ENCODE results near the gene COL24A1. TPM values are rescaled to one million over a fixed set of nuclear protein-coding genes. Genes with fewer than 3 reads are reported as not detected.

Gene COL24A1
- total and polyA plus RNA-seq, 2 of the 13 experiments (the other 11 are each of a cell fraction or from before 2014, with no cell fraction given), result 0.04 to 0.13 TPM

- H3K4me3 ChIP-seq (replicated peaks in 1 of 3; ENCODE audit: insufficient read depth in 1 of 3, low read depth in 2 of 3, low read length in 3 of 3), result no peak overlapping the region
- intact Hi-C loops (cut with micrococcal nuclease; ENCODE audit: unreplicated experiment) (no loop called here), in situ Hi-C loops (cut with HindIII; ENCODE audit: extremely low pct_ligation_motif_present, low pct_unique_long_range_greater_than_20kb) (no loop called here)
- H3K79me2 ChIP-seq (ENCODE audit: insufficient read depth, low read length), result no peaks in the 10 kb centered on the region
- ATAC-seq (no peak), FAIRE-seq (no peak), DNase-seq (ENCODE audit: low spot score) (no peak)
- H2AFZ ChIP-seq (ENCODE audit: low read length), result no peak overlapping the region
- H3K4me1 ChIP-seq (ENCODE audit: insufficient read depth, low read length), result no peaks in the 10 kb centered on the region
- H3K9ac ChIP-seq (ENCODE audit: insufficient read depth, low read depth, low read length), result no peak overlapping the region
- TF ChIP-seq SKIL (CRISPR knock-in tag; IDR thresholded peaks at IDR 0.05; ENCODE audit: borderline replicate concordance), result no peak
- peak; percentile 66 to 79; a peak in 3 of 4 replicates for TF ChIP-seq MAFK (conservative IDR thresholded peaks at IDR 0.05 in 1 of 2, IDR thresholded peaks at IDR 0.05 in 1 of 2; ENCODE audit: low read length in 2 of 2)
- no peak for TF ChIP-seq NFE2 (CRISPR knock-in tag; IDR thresholded peaks at IDR 0.05)
- peak; percentile 63 for TF ChIP-seq MAFF (IDR thresholded peaks at IDR 0.05; ENCODE audit: low read depth, low read length)
- H3K4me2 ChIP-seq (ENCODE audit: low read depth, low read length), result no peak overlapping the region
- H4K20me1 ChIP-seq (ENCODE audit: insufficient read depth, low read length), result no peaks in the 10 kb centered on the region
- no TSS peak for BruUV-seq (replicated peaks)
- H3K9me3 ChIP-seq (ENCODE audit: low read length), result no peaks in the 10 kb centered on the region
- H3K27ac ChIP-seq (ENCODE audit: extremely low read length, insufficient read depth, low read length), result no peak overlapping the region
- no peaks in the 10 kb centered on the region for H3K36me3 ChIP-seq (replicated peaks in 1 of 2; ENCODE audit: control insufficient read depth in 1 of 2, insufficient read depth in 2 of 2, low read length in 2 of 2)
- H3K27me3 ChIP-seq (ENCODE audit: control insufficient read depth in 1 of 2, insufficient read depth in 2 of 2, low read length in 2 of 2), result no peaks in the 10 kb centered on the region
- WGBS (ENCODE audit: low lambda C conversion rate), result 25% methylated on average over 4 of the region's 4 CpGs
- CTCF ChIA-PET (ENCODE audit: low intra/inter-chr PET ratio, low total read pairs), result no interaction called here
- POLR2A ChIA-PET, result no interaction called here
Observed at GRCh38 chr1:85938829-85939228, 217.7 kb downstream of the COL24A1 start.

DNA sequence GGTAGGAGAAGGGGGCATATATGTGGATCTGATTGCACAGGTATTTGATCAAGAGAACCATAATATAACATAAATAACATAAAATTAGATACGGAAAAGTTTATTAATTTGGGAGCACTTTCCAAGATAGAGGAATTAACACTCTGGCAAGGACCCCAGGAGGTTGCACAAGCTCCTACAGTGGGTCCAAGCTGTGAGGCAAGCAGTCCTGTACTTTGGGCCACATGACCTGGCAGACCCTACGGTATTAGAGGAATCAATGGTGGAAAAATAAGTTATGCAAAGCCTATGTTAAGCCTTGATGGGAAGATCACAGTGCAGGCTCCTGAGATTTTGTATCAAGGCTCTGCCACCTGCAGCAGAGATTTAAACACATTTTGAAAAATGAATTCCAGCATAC lies 220.1 kb downstream of the COL24A1 start:
- Histone ChIP-seq H3K4me3 (replicated peaks in 1 of 3; ENCODE audit: insufficient read depth in 1 of 3, low read depth in 2 of 3, low read length in 3 of 3) (no peak overlapping the region), H3K9me3 (ENCODE audit: low read length) (no peaks in the 10 kb centered on the region), H3K27ac (ENCODE audit: extremely low read length, insufficient read depth, low read length) (no peak overlapping the region), H2AFZ (ENCODE audit: low read length) (no peak overlapping the region), H3K9ac (ENCODE audit: insufficient read depth, low read depth, low read length) (no peak overlapping the region), H3K36me3 (replicated peaks in 1 of 2; ENCODE audit: control insufficient read depth in 1 of 2, insufficient read depth in 2 of 2, low read length in 2 of 2) (no peaks in the 10 kb centered on the region), H3K4me1 (ENCODE audit: insufficient read depth, low read length) (no peaks in the 10 kb centered on the region), H3K4me2 (ENCODE audit: low read depth, low read length) (no peak overlapping the region), H3K79me2 (ENCODE audit: insufficient read depth, low read length) (no peaks in the 10 kb centered on the region), H4K20me1 (ENCODE audit: insufficient read depth, low read length) (no peaks in the 10 kb centered on the region), H3K27me3 (ENCODE audit: control insufficient read depth in 1 of 2, insufficient read depth in 2 of 2, low read length in 2 of 2) (no peaks in the 10 kb centered on the region)
- FAIRE-seq (no peak), ATAC-seq (no peak), DNase-seq (ENCODE audit: low spot score) (no peak)
- ChIA-PET CTCF (ENCODE audit: low intra/inter-chr PET ratio, low total read pairs) (no interaction called here), POLR2A (no interaction called here)
- WGBS (ENCODE audit: low lambda C conversion rate), result 5% methylated on average over 2 of the region's 2 CpGs
- in situ Hi-C loops (cut with HindIII; ENCODE audit: extremely low pct_ligation_motif_present, low pct_unique_long_range_greater_than_20kb), result no loop called here
- BruUV-seq (replicated peaks), result no TSS peak
- intact Hi-C loops (cut with micrococcal nuclease; ENCODE audit: unreplicated experiment), result no loop called here
- TF ChIP-seq SAP130 (CRISPR knock-in tag; IDR thresholded peaks at IDR 0.05; ENCODE audit: low read depth) (no peak), PCBP1 (IDR thresholded peaks at IDR 0.05; ENCODE audit: borderline replicate concordance, low read depth, low read length) (no peak), JARID2 (CRISPR knock-in tag; IDR thresholded peaks at IDR 0.05; ENCODE audit: insufficient replicate concordance) (no peak), ZNF607 (CRISPR knock-in tag; IDR thresholded peaks at IDR 0.05; ENCODE audit: borderline replicate concordance) (no peak), KMT2A (CRISPR knock-in tag; IDR thresholded peaks at IDR 0.05) (no peak), HNRNPK (IDR thresholded peaks at IDR 0.05; ENCODE audit: low read depth, low read length, poor library complexity, severe bottlenecking) (no peak), DR1 (CRISPR knock-in tag; IDR thresholded peaks at IDR 0.05) (no peak), ZSCAN20 (CRISPR knock-in tag; IDR thresholded peaks at IDR 0.05; ENCODE audit: borderline replicate concordance) (no peak), RFXAP (CRISPR knock-in tag; IDR thresholded peaks at IDR 0.05; ENCODE audit: borderline replicate concordance) (no peak), FOXC1 (CRISPR knock-in tag; IDR thresholded peaks at IDR 0.05; ENCODE audit: borderline replicate concordance) (no peak), NFATC3 (CRISPR knock-in tag; IDR thresholded peaks at IDR 0.05) (no peak)
- TF ChIP-seq, protein P1, sequence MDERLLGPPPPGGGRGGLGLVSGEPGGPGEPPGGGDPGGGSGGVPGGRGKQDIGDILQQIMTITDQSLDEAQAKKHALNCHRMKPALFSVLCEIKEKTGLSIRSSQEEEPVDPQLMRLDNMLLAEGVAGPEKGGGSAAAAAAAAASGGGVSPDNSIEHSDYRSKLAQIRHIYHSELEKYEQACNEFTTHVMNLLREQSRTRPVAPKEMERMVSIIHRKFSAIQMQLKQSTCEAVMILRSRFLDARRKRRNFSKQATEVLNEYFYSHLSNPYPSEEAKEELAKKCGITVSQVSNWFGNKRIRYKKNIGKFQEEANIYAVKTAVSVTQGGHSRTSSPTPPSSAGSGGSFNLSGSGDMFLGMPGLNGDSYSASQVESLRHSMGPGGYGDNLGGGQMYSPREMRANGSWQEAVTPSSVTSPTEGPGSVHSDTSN (CRISPR knock-in tag; IDR thresholded peaks at IDR 0.05), result no peak
